Stimulated activated CD8-positive, alpha-beta memory T cell treated with anti-CD3 and anti-CD28 coated beads, Interleukin-7, amount 100 ng/mL, for 1 hour (primary cell): Measurements from ENCODE around the gene HEATR1.
"Not testable (repeated sequence)": the region's sequence is repeated elsewhere in the genome, so short reads cannot be mapped to it uniquely, and the experiment has no call there.

Experiments used
- DNase-seq, 2 donors: peaks; one replicate each; pipeline ENCODE4 v3.0.0-alpha.2; 2020; ENCODE audit warnings: low read depth in 2 of 2

The HEATR1 gene, protein sequence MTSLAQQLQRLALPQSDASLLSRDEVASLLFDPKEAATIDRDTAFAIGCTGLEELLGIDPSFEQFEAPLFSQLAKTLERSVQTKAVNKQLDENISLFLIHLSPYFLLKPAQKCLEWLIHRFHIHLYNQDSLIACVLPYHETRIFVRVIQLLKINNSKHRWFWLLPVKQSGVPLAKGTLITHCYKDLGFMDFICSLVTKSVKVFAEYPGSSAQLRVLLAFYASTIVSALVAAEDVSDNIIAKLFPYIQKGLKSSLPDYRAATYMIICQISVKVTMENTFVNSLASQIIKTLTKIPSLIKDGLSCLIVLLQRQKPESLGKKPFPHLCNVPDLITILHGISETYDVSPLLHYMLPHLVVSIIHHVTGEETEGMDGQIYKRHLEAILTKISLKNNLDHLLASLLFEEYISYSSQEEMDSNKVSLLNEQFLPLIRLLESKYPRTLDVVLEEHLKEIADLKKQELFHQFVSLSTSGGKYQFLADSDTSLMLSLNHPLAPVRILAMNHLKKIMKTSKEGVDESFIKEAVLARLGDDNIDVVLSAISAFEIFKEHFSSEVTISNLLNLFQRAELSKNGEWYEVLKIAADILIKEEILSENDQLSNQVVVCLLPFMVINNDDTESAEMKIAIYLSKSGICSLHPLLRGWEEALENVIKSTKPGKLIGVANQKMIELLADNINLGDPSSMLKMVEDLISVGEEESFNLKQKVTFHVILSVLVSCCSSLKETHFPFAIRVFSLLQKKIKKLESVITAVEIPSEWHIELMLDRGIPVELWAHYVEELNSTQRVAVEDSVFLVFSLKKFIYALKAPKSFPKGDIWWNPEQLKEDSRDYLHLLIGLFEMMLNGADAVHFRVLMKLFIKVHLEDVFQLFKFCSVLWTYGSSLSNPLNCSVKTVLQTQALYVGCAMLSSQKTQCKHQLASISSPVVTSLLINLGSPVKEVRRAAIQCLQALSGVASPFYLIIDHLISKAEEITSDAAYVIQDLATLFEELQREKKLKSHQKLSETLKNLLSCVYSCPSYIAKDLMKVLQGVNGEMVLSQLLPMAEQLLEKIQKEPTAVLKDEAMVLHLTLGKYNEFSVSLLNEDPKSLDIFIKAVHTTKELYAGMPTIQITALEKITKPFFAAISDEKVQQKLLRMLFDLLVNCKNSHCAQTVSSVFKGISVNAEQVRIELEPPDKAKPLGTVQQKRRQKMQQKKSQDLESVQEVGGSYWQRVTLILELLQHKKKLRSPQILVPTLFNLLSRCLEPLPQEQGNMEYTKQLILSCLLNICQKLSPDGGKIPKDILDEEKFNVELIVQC (N-terminal part only)

DNA sequence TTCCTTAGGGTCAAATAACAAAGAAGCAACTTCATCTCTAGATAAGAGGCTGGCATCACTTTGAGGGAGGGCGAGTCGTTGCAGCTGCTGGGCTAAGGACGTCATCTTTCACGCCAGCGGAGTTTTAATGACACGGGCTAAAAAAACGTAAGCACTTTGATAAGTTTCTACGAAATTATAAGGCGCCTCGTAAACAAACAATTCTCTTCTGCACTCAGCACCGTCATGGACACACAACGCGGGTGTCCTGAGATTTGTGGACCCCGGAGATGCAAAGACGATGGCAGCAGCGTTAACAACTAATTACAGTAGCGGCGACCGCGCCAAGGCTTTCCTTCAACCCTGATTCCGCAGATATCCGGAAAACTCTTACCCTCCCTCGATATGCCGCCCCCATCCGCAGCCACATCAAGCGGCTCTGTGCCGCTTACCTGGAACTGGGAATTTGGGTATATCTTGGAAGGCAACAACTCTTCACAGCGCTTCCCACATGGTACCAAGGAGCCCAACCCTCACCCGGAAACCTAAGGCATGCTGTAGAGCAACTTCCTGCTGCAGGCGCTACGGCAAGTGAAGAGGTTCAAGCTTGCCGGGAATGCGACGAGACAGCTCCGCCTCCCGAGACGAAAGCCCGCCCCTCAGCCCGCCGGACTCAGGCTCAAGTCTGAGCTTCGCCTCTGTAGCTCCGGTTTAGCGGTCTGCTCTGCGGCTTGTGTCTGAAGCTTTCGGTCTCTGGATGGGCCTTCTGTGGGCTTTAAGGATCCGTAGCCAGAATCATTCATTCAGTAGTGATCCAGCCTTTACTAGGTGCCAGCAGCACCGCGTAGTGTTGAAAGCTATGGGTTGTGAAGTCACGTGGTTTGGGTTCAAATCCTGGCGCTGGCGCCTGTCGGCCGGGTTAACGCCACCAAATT, at the start of gene HEATR1:
HEATR1 (minus strand) TSS at position 526 of the 914 bp plus-strand sequence; CDS start at position 105, 421 bp downstream.
- peak; percentile 59 to 72 for DNase-seq

DNA sequence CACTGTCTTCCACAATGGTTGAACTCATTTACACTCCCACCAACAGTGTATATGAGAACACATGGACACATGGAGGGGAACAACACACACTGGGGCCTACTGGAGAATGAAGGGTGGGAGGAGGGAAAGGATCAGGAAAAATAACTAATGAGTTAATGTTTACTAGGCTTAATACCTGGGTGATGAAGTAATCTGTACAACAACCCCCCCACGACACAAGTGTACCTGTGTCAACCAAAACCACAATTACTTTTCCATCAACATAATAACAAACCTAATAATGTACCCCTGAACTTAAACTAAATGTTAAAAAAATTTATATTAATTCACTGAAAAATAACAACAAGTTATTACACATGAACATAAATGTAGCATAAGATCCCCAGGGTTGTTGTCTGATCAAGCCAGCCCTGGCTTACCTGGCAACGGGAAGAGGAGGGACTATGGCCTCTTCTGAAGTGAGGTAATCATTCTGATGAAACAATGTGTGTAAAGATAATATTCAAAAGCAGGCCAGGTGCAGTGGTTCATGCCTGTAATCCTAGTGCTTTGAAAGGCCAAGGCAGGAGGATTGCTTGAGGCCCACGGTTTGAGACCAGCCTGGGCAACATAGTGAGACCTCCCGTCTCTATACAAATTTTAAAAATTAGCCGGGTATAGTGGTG, 40.8 kb upstream of the HEATR1 start:
- no peak for DNase-seq

DNA sequence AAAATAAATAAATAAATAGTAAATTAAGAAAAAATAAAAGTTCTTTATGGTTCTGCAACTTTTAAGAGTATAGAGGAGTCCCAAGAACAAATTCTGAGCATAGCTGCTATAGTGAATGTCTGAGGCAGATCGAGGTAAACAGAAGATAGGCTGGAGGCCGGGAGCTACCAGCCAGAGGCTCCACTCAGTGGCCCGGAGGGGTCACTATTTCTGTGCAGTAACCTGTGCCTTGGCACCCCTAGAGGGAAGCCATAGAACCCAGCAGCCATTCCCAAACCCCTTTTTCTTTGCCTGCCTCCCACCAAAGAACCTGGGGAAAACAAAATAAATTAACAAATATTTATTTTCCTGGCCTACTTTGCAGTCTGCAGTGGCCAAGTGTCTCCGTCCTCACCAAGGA, 38.4 kb upstream of the HEATR1 start:
- DNase-seq = no peak

DNA sequence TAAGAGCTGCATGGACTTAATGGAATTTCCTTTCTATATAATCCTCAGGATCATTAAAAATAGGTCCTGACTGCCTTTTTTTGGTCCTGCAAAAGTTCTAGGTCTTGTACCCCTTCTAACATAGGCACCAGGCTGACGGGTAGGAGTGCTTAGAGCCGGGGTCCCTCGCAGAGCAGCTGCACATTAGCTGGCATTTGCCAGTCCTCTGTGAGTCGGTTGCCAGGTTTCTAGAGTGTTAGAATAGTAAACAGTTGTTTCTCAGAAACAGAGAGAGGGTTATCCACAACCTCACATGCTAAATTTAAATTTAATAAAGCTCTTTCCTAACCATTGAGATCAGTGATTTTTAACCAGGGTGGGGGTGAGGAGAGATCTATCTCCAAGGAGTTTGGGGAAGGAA, 35.4 kb upstream of the HEATR1 start:
- DNase-seq = no peak

DNA sequence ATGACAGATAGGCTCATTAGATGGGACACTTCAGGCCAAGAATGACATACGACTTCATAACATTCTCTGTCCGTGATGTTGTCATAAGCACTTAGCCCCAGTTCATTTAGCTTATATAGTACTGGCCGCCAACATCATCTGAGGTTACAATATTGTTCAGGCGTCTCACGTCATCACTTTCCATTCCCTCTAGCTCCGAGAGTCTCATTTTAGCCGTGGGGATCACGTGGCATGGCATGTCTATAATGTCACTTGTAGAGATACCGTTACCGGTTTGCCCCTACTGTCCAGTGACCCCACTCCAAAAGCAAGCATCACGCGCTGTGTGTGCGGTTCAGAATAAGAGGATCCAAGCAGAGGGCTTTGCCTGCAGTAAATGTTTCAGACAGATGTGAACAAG, 34.6 kb upstream of the HEATR1 start:
- no peak for DNase-seq

DNA sequence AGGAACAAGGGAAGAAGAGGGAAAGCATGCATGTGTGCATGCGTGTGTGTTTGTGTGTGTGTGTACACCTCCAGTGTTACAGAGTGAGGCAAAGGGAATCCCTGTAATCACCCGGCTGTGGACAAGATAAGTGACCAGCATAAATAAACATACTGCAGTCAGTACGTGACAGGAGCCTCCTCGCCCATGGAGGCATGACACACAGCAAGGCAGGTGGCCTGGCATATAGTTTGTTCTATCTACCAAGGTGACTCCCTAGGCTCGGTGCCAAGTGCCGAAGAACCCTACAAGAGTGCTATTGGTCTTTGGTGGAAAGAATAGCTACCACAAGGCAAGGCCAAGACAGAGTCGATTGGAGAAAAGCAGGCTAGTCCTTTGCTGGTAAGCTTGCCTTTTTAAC, 31.7 kb upstream of the HEATR1 start:
- no peak for DNase-seq

DNA sequence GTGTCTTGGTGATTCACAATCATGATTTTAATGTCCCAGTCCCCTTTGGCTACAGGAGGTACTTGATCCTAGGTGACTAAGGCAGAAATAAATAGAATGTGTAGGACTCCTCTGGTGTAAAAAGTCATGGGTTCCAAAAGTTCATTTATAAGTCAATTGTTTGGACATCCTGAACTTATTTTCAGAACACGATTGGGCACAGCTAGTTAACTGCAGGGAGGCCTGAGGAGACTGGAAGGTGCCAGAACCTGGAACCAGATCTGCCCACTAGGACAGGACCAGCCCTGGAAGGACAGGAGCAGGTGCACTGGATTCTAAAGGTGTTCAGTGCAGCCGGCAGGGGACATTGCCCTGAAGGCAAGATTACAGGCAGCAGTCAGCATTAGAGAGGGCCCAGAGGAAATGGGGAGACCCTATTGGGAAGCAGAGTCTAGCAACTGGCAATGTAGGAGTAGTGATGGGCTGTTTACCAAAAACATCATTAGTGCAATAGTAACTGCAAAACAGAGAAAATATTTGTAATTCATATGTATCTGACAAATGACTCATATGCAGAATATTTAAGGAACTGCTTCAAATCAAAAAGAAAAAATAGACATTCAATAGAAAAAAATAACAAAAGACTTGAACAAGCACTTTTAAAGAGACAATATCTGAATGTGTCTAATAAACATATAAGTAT, 23.6 kb upstream of the HEATR1 start:
- DNase-seq = no peak

DNA sequence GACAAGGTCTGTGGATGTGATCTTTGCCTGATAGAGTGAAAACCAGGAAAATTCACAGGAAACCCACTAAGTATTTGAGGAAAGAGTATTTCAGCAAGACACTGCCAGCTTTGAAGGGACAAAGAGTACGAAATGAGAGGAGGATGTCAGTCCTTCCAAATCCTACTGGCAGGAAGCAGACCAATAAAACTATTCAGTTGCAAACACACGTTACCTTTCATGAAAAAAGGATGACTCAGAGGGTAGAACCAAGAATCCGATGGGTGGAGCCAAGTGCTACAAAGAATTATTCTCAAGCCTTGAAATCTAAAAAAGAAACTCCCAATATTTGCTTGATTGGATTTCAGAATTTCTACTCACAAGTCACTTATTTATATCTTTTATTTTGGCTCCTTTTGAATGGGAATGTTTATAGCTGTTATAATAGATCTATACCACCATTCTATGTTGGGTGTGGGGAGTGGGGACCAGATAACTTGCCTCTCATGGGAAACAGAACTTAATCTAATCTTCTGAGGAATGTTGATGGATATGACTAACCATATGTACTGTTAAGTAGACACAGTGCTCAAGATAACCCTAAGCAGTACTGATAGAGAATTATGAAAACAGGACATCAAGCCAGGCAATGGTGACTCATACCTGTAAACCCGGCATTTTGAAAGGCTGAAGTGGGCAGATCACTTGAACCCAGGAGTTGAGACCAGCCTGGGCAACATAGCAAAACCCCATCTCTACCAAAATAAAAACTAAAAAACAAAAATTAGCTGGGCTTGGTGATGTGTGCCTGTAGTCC, 19.3 kb upstream of the HEATR1 start:
- DNase-seq = no peak

DNA sequence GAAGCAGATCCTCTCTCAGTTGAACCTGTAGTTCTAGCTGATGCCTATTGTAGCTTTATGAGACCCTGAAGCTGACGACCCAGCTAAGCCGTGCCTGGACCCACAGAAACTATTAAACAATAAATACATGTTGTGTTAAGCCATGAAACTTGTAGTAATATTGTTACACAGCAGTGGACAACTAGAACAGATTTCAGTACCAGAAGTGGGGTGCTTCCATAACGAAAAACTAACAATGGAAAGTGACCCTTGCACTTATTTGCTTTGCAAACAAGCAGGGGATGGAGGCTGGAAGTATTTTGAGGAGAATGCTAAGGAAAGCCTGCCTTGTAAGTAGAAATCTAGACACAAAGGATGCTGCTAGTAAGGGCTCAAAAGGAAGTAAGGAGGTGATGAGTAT, 18.1 kb upstream of the HEATR1 start:
- DNase-seq = no peak

DNA sequence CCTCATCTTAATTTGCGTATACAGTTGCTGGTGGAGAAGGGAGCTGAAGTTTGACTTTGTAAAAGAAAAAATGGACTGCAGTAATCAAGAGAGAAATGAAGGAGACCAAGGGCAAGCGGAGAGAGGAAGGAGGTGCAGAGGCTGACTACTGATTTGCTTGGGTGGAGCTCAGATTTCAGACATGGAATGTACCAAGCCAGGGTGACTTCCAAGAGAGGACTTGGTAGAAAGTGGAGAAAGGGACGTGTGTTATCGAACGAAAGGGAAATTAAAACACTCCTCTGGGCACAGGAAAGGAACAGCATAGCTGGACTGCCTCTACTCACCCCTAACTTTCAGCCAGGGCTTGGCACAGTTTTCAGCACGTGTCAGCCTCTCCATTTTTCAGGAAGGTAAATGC, 15.1 kb upstream of the HEATR1 start:
- DNase-seq = no peak

DNA sequence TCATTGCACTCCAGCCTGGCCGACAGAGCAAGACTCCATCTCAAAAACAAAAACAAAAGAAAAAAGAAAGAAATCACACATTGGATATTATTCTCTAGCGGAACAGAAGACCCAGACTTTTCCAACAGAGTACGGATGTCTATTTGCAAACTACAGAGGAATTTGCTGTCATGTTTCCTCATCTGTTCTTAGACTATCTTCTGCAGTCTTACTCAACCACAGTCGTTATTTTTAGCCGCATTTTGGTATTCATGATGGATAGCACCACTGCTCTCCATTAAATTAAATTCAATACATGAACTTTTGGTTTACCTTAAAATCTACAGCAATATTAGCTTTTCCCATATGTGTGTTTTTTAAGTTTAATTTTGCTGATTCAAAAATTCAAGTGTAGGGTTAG, 14.2 kb upstream of the HEATR1 start:
- no peak for DNase-seq

DNA sequence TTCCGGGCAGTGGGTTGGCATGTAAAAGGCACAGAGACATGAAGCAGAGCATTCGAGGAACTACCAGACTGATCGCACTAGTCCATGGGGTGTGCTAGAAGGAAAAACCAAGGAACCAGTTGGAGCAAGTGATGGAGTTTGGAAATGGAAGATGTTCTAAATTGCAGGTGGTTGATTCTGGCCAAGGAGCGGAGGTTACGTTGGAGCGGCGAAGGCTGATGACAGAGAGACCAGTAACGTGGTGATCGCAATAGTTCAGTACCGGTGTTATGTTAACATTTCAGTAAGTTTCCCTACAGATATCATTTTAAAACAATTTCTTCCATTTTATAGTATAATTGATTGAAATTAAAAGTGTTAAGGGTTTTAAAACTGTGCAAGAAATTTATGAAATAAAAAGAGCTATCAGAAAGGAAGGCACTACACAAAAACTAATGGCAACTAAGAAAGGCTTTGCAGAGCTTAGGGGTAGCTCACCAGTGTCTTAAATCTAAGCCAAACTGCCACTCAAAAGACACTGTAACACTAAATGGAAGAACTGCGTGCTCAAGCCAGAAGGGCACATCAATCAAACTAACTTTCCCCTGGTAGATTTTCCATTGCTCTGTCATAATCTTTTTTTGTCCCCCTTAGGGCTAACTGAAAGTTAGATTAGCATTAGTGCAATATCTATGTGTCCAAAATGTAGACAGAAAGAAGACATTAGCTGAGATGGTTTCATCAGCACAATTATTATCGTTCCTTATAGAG, 11.3 kb upstream of the HEATR1 start:
- DNase-seq = no peak

DNA sequence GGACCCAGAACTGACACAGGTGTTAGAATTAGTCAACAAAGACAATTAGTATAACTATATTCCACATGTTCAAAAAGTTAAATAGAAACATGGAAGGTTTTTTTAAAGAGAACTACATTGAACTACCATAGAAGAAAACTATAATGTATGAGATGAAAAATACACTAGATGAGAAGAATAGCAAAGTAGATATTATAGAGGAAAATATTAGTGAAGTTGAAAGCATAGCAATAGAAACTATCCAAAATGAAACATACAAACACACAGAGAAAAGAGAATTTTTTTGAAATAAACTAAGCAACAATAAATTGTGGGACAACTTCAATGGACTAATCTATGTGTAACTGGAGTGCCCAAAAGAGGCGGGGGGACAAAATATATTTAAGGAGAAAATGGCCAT, 8.0 kb upstream of the HEATR1 start:
- DNase-seq = no peak

DNA sequence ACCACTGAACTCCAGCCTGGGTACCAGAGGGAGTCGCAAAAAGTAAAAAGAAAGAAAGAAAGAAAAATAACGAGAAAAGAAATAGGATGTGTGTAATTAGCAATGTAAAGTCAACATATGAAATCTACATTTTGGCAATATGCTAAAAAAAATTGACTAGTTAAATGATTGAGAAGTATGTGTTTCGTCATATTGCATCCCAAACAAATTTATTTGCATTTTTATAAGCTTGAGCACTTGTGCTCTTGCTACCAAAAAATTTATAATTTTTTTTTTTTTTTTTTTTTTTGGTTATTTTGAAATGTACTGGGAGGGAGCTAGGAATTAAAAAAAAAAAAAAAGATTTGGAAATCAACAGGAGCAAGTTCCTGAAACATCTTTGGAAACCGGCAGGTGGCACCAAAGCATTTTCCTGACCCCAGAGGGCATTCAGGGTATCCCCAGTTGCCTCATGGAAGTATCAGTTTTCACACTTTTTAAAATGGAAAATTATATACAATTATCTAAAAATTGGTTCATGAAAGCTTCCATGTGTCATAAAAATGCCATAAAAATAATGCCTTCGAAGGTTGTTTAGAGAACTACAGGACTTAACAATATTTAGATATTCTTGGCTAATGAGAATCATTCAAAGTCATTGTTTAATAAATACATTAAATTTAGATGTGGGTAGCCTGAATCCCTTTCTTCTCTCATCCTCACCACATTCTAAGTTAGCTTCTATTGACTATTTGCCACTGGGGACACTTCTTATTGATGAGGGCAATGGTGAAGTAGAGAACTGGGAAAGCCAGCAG, 4.8 kb upstream of the HEATR1 start:
- no peak for DNase-seq

DNA sequence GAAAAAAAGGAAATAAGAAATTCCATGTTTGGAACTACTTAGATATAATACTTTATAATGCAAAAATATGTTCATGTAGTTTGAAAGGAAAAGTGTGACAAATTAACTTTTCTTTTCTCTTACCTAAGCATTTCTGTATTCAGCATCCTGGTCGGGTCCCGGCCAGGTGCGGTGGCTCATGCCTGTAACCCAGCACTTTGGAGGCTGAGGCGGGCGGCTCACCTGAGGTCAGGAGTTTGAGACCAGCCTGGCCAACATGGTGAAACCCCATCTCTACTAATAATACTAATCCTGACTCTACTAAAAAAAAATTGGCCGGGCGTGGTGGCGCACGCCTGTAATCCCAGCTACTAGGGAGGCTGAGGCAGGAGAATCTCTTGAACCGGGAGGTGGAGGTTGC, 3.3 kb upstream of the HEATR1 start:
- DNase-seq = not testable (repeated sequence)

DNA sequence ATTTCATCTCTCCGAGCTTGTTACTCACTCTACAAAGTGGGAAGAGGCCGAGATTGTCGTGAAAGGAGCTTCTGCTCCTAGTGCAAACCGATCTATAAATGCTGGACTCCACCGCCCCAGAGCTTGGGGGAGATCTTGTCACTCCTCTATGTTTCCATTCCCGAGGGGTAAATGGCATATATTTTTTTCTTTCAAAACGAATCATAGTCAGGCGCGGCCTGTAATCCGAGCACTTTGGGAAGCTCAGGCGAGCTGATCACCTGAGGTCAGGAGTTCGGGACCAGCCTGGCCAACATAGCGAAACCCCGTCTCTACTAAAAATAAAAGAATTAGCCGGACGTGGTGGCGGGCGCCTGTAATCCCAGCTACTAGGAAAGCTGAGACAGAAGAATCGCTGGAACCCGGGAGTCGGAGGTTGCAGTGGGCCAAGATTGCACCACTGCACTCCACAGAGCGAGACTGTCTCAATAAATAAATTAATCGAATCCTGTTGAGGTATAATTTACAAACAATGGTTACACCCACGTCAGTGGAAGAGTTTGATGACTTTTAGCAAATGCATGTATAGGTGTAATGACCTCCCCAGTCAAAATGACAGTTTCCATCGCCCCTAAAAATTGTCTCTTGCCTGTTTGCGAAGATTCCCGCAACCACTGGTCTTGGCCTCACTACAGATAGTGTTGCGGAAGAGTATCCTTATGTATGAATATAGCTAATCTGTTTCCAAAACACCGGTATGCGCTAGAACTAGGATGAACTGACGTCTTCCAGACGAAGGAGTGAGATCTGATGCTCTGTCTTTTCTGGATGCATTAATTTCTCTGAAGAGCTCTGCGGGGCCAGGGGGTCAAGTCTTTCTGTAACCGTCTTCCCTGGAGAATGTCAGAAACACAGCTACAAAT, 840 bp upstream of the HEATR1 start:
- DNase-seq = no peak
